Measurements from ENCODE around the gene HOXA7.

HOXA7 gene

DNA sequence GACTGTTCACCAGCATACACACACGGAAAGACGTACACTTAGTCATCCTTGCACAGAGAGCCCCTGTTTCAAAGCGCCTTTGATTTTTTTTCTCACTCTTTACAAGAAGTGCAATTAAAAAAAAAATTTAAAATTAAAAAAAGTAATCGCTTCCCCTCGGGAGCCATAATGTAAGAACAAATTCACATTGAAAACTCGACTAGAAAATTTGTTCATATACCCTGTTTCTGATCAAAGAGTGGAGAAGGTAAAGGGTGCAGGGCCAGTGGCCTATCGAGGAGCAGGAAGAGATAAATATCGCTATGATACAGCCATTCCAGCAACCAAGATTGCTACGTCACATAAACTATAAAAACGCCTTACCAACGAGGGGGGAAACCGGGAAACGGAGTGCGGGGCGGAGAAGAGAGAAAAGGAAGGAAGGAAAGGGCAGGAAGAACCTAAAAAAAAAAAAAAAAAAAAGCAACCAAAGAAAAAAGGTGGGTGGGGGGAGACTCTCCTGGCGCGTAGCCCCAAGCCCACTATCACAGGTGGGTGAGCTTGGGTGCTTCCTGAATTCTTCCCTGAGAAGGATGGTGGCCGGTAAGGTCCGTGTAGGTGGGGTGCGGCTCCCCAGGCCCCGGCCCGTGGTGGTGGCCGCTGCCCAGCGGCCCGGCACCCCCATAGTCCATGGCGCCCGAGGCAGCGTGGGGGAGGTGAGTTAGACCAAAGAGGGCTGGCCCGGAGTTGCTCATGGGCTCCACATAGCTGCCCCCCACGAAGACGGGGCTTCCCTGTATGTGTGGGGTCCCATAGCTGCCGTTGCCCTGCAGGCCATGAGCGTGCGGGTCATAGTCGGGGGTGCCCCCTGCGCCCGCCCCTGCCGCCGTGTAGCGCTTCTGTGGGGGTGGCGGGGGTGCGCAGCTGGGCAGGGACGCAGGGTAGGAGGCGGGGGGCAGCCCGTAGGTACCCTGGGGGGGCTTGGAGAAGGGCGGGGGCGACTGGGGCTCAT is 48.8 kb downstream of the HOXA7 start:
- DNase-seq (ENCODE audit: low read depth, low spot score), result no peak

DNA sequence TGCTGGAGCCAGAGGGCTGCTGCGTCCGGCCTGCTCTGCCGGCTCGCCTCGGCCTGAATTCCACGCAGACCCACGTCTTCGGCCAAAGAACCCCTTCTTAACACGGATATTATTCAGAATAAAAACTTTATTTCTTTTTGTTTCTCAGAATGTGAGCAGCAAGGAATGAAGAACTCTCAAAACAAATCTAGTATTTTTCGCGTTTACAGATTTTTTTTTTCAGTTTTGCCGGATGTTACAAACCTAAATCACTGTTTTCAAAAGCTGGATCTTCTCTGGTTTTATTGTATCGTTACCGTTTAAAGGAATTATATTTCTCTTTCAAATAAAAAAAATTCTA is 49.6 kb downstream of the HOXA7 start:
- no peak for DNase-seq (ENCODE audit: low read depth, low spot score)

DNA sequence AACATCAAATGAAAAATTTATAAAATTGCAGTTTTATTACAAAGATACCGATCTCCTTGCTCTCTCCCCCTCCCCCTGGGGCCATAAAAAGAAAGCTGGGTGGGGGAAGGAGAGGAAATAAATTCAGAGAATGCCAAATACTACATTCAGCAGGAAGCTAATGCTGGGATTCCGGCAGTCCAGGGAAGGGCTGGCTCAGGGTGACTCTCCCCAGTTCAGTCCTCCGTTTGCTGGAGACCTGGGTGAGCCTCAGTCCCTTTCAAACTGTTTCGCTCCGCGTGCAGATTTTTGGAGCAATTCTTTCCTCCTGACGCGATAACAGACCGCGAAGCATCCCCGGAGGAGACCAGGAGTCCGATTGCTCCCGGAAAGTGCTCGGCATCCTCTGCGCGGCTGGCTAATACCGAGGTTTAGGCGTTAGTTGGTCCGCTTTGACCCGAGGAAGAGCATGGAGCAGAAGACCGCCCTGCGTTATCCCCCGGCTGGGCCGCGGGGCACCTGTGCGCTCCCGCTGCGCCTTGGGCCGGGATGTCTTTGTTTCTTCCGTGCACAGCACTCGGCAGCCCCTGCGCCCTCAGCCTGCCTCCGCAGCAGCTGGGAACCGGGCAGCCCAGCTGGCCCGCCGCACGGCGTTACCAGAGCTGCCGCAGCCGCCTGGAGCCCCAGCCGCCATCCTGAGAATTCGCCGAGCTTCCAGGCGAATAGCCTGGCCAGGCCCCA is 50.1 kb downstream of the HOXA7 start:
- no peak for DNase-seq (ENCODE audit: low read depth, low spot score)

DNA sequence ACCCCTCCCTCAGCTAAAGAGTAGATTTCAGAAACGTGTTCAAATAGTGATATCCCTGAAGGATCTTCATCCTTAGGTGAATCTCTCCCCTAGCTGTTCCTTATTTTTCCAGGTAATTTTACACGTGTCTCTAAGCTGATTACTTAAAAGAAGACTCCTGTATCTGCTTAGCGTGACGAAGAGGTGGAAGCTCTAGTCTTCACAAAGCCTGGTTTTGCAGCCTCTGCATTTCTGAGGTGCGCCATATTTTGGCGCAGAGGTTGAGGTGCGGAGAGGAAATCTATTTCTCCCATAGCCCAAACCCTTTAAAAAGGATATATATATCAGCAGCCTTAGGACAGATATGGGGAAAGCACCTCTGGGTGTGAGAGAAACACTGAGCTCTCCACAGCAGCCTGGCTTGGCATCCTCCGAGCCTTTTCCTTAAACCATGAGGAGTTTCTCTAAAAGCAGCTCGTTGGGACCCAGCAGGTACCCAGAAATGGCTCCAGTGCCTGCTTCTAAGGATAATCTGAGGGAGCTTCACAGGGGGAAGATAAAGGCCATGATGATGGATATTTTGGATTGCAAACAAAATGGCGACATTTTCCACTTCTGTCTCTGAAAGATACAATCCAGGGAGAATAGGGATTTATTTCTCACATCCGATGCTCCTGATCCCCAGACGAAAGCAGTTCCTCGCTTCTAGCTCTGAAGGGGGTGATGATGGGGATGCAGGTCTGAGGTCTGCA is 51.0 kb downstream of the HOXA7 start:
- no peak for DNase-seq (ENCODE audit: low read depth, low spot score)

DNA sequence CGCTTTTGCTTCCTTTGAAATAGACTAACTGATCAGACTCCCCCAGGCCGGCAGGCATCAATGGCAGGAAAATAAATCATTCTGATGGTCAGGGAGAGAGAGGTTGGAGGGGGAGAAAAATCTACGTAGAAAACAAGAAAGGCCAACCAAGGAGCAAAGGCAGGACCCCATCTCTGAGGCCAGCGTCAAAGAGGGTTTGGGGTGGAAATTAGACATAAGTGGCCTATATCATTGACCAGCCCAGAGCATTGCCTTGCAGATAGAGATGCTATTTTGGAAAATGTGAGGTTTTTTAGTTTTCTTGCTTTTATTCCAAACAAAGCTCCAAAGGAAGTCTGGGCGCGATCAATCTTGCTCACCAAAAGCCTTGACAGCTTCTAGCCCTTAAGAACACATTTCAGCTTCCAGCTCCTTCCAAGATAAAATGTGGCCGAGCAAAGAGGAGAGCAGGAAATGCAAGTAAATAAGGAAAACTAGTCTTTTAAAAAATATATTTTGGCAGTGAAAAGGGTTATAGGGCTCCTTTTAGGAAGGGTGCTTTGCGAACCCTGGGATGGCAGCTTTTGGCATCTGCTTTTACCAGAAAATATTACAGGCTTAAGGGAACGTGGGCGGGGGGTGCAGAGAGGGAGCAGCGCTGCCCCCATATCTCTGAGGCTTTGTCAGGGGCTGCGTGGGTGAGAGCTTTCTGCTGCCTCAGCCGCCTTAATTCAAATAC is 52.0 kb downstream of the HOXA7 start:
- no peak for DNase-seq (ENCODE audit: low read depth, low spot score)
